Fibroblast of villous mesenchyme (primary cell): ENCODE results near the gene VPS13D. TPM values are rescaled to one million over a fixed set of nuclear protein-coding genes. Genes with fewer than 3 reads are reported as not detected.
"Not testable (repeated sequence)": the region's sequence is repeated elsewhere in the genome, so short reads cannot be mapped to it uniquely, and the experiment has no call there.

Source experiments
- DNase-seq: peaks from one replicate; pipeline ENCODE4 v3.0.0-alpha.2; 2010; ENCODE audit warnings: low read depth
- H3K4me3 ChIP-seq: 2 replicates; pipeline ENCODE4 v1.5.1; 2011; ENCODE audit warnings: low read depth, mild to moderate bottlenecking, low read length
- CTCF ChIP-seq: IDR thresholded peaks from 2 replicates; pipeline ENCODE4 v1.5.1; 2012; ENCODE audit warnings: low read depth, mild to moderate bottlenecking, low read length; ENCODE audit not compliant: insufficient read depth
- total RNA-seq: library from RNA; depleted of rRNA; stranded (reverse); fragments of >200 nt; gene quantifications from 2 replicates; pipeline ENCODE4 v1.2.3, GENCODE V29; 2012

VPS13D gene
- total RNA-seq, 1 donor = 55.3 TPM

GRCh38 chr1:12209495-12209832 is 20.4 kb upstream of the VPS13D start:
- DNase-seq = no peak
- H3K4me3 ChIP-seq = no peak overlapping the region
- TF ChIP-seq CTCF = no peak

DNA sequence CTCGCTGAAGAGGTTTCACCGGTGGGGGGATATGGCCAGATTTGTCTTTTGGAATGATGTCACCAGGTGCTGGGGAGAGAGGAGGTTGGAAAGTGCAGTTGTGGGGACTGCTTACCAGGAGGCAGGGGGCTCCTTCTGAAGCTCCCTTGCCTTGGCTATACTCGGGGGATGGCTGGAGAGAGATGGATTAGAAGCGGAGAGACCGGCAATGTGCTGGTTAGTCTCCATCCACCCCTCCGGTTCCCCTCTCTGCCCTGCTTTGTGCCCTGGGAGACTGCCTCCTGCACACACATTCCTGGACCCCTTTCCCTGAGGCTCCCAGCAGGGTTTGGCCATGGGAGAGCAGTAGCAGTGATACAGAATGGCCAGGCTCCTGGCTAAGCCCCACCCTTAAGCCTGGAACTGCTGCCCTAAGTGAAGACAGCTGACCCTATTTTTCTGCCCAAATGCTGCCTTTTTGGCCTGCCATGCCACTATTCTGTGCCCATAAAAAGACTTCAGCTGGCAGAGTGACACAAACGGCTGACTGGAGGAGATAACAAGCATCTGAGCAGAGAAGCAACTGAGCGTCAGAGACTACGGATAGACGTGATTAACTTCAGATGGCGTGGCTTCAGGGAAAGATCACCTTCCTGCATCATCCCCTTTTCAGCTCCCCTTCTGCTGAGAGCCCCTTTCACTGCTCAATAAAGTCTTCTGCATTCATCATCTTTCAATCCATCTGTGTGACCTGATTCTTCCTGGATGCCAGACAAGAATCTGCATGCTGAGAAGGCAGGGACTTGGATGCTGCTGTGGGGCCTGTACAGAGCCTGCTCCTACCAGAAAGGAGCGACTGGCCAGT is 14.5 kb upstream of the VPS13D start:
- no peak for DNase-seq
- no peak for TF ChIP-seq CTCF
- no peak overlapping the region for H3K4me3 ChIP-seq

- DNase-seq = no peak
- no peak overlapping the region for H3K4me3 ChIP-seq
- TF ChIP-seq CTCF = no peak
These were observed 10.0 kb upstream of the VPS13D start for GRCh38 chr1:12219800-12220199.

GRCh38 chr1:12220890-12221289 is 8.9 kb upstream of the VPS13D start:
- DNase-seq = no peak
- H3K4me3 ChIP-seq = no peak overlapping the region
- TF ChIP-seq CTCF = no peak

DNA sequence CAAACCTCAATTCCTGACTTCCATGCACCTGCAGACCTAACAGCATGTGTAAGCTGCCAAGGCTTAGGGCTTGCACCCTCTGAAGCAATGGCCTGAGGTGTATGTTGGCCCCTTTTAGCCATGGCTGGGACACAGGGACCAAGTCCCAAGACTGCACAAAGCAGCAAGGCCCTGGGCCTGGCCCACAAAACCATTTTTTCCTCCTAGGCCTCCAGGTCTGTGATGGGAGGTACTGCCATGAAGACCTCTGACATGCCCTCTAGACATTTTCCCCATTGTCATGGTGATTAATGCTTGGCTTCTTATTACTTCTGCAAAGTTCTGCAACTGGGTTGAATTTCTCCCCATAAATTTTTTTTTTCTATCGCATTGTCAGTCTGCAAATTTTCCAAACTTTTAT is 7.1 kb upstream of the VPS13D start:
- DNase-seq, H3K4me3 ChIP-seq: not testable (repeated sequence)

GRCh38 chr1:12224092-12224491 is 5.7 kb upstream of the VPS13D start:
- DNase-seq, H3K4me3 ChIP-seq: not testable (repeated sequence)

DNA sequence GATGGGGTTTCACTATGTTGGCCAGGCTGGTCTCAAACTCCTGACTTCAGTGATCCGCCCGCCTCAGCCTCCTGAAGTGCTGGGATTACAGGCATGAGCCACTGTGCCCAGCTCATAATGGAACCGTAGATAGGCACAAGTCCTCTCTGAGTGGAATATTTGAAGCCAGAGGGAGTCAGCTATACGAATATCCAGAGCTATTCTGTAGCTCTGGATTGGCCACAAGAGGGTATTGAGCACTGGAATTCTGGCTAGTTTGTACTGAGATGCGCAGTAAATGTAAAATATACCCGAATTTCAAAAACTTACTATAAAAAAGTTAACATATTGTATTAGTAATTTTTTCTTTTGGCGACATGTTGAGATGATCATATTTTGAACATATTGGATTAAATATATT is 851 bp upstream of the VPS13D start:
- TF ChIP-seq CTCF = no peak
- H3K4me3 ChIP-seq = no peak overlapping the region
- DNase-seq = no peak

DNA sequence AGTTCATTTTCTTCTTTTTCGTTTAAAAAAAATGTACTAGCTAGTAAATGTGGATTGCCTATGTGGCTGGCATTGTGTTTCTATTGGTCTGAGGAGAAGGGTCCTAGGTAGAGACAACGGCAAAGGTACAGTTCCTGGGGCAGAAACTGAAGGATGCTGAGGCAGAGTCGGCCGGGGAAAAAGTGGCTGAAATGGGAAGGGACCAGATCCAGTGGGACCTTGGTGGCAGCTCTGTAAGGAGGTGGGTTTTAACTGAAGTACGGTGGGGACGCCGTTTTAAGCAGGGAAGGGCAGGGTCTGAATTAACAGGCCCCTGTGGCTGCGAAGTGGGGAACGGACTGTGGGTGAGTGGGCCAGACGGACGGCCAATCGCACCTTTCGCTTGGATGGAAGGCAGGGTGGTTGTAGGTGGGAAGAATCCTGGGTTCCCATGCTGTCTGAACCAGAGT is 420 bp upstream of the VPS13D start:
- DNase-seq = no peak
- H3K4me3 ChIP-seq = no peak overlapping the region
- TF ChIP-seq CTCF = no peak
